Stomach (tissue), 4 donors: ENCODE results near the gene PLCXD1.

Experiments
- CTCF ChIP-seq, 7 experiments: fragments of 450-650 bp in 4 of 7; fragments of 200-600 bp in 3 of 7; sonication (generic) in 3 of 7; IDR thresholded peaks; one replicate each; pipeline ENCODE4 v1.5.1; 2016 to 2019; ENCODE audit warnings: antibody characterized with exemption in 7 of 7, control low read depth in 2 of 7, mild to moderate bottlenecking in 1 of 7
- EP300 ChIP-seq: sonication (generic); formaldehyde crosslinking; IDR thresholded peaks from one replicate; pipeline ENCODE4 v1.6.1; 2017; ENCODE audit warnings: antibody characterized with exemption
- POLR2A ChIP-seq, 4 donors: fragments of 450-650 bp; IDR thresholded peaks; one replicate each; pipeline ENCODE4 v1.6.1; 2016; ENCODE audit warnings: antibody characterized with exemption in 4 of 4, control low read depth in 2 of 4, mild to moderate bottlenecking in 1 of 4, moderate library complexity in 1 of 4
- POLR2AphosphoS5 ChIP-seq, 3 donors: sonication (generic); formaldehyde crosslinking; IDR thresholded peaks; one replicate each; pipeline ENCODE4 v1.6.1; 2016; ENCODE audit warnings: antibody characterized with exemption in 3 of 3

- TF ChIP-seq CTCF (IDR thresholded peaks at IDR 0.05) (no peak), POLR2AphosphoS5 (IDR thresholded peaks at IDR 0.05) (no peak), EP300 (no peak), POLR2A (IDR thresholded peaks at IDR 0.05) (no peak)
Measured at GRCh38 chrX:252957-253291, 28.3 kb upstream of the PLCXD1 start.
